Raji (cell line): ENCODE data around the gene PCARE.
A peak's percentile ranks its signal among the peaks of the same experiment; 100 is the strongest.

Source experiments
- POLR2A ChIP-seq: IDR thresholded peaks from 2 replicates; pipeline ENCODE4 v1.6.1; 2011; ENCODE audit warnings: low read depth, low read length, control low read depth; ENCODE audit not compliant: insufficient read depth

The PCARE gene

DNA sequence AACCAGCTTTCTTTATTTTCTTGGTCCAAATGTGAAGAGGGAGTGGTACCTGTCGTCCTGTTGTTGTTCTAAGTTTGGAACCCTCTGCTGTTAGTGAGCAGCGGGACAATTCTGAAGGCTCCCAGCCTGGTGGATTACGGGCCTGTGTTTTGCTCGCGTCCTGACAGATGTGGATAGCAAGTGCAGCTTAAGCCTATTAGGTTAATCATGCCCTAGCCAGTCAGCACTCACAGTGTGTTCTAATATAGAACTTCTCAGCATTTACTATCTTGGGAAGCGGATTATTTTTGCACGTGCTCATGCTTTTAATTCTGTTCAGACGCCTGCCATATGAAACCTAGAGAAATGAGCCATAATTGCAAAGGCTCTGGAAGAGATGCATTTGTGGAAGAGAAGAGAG, at the start of gene PCARE:
TSS of gene PCARE (minus strand) at position 113 of the 400 bp plus-strand sequence. CDS start 262 bp downstream, outside the sequence.
- no peak for TF ChIP-seq POLR2A

DNA sequence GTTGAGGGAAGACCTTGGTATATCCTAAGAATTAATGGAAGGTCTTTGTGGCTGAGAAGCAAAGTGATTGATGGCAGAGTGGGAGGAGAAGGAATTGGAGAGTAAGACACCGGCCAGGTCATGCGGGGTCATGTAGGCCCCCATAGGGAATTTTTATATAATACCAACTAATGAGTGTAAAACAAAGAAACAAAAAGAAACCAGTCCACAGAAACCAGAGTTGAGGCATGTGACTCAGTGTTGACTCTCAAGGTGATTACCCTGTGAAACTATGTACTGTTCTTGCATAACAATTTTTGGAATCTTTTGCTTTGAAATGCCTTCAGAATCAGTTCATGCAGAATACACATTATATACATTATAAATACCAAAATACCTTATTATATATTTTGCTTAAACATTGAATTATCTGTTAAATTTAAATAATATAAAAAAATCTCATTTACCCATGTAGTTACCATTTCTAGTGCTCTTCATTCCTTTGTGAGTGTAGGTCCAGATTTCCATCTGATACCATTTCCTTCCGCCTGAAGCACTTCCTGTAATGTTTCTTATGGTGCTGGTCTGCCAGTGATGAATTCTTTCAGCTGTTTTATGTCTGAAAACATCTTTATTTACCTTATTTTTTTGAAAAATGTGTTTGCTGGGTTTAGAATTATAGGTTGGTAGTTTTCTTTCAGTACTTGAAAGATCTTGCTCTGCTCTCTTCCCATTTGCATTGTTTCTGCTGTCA, 49.5 kb upstream of the PCARE start:
- no peak for TF ChIP-seq POLR2A

DNA sequence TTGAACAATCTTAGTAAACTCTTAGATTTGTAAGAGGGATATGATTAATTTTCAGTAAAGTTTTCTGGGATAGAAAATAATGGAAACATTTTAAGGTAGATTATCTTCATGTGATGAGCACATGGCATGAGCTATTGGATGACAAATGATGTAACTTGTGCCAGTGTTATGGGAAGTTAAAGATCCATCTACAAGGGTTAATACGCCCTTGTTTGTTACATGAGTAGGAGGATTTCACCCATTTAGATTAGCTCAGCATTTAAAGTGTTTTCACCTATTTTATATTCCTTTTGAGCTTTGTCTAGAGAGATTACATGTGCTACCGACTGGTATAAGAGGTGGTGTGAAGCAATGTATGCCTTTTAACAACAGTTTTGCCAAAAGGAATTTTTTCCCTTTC, 46.5 kb upstream of the PCARE start:
- TF ChIP-seq POLR2A, result no peak

GRCh38 chr2:29119211-29119610, 44.9 kb upstream of the PCARE start:
- TF ChIP-seq POLR2A, result no peak

DNA sequence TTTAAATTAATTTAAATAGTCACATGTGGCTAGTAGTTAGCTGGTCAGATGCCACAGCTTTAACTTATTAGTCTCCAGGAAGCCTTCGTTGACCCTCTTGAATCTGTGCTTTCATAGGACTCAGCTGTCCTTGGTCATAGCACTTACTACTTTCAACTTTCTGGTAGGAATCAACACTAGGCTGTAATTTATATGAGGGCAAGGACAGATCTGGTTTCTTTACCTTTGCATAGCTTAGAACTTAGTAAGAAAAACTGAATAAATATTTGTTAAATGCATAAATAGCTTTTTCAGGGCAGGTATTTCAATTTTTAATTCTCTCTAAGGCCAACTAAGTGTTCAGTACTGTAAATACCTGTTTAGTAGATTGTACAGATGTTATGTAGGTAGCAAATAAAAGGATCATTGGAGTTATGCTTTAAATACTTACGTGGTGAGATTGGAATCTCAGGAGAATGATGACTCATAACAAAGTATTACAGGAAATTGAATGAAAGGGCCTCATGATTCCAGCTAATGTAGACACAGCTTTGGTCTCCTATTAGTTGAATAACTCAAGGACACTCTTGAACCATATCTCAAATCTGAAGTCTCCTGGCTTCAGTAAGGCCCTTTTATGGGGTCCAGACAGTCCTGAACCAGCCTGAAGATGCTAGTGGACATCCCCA, 43.4 kb upstream of the PCARE start:
- no peak for TF ChIP-seq POLR2A

DNA sequence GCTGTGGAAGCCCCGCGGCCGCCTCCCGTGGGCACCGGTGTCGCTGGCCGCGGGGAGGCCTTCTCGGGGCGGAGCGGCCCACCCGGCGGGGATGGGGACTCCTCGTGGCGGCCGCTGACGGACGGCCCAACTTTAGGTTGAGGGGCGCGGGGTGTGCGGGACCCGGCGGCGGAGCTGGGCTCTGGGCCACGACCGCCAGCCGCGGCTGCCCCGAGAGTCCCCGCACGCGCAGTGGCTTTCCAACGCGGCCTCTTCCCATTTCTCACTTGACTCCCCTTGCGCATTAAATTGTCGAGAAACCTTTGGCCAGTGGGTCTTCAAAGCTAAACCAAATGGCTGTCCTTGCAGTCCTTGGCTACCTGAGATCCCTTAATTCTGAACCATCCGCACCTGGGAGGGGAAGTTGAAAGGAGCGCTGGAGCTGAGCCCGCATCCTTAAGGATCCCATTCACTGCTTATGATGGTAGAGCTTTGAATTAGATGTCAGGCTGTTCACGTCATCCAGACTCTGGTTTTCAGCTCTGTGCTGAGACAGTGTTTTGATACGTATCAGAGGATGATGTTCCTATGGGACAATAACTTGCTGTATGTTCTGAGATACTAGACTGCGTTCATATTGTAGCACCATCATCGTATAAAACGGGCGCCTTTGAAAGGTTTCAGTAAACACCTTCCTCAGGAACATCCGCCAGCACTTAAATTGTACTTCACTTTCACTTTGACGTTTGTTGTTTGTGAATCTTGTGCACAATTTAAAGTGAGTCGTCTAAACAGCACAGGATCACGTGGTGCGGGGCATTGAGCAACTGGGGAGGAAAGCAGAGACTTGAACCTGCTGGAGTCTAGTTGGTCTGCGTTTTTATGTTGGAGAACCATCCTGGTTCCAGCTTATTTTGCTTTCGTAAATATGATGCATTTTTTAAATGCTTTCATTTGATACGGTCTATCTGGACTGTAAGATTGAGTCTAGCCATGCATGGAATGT, 41.8 kb upstream of the PCARE start:
- TF ChIP-seq POLR2A, result peak; percentile 53

- TF ChIP-seq POLR2A, result peak; percentile 35; the same call in 1 of the 2 replicates
Measured at GRCh38 chr2:29114946-29115609, 40.8 kb upstream of the PCARE start, which contains the start of gene CLIP4. CLIP4 (plus strand) TSS chr2:29115415; CDS start chr2:29121389, 5,974 bp downstream.

GRCh38 chr2:29114586-29114945, 40.2 kb upstream of the PCARE start:
- no peak for TF ChIP-seq POLR2A

- no peak for TF ChIP-seq POLR2A
Measured at GRCh38 chr2:29113891-29114321, 39.6 kb upstream of the PCARE start.

DNA sequence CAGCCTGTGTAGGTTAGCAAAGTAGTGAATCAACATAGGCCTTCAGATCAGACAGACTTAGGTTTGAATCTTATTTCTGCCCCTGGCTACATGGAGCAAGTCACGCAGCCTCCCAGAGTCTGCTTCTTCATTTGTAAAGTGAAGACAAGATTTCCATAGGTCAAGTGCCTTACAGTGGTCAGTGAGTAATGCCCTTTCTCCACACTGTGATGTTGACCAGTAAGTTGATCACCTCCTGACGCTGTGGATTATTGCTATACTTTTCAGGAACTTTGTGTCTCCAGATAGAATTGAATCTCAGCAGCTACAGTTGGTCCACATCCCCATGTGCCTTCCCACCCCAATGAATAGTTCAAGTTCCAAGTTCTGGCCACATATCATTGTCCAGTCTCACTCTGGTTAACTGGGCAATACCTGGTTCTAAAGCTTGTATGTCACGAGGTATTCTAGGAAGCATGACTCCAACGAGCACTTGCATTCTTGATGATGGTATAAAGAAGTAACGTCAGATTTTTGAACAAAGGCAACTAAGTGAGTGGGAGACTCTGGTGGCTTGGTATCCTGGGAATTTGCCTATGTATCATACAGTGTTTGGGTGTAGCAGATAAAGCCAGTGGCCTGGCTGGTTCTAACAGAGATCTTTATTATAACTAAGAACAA, 38.8 kb upstream of the PCARE start:
- no peak for TF ChIP-seq POLR2A

DNA sequence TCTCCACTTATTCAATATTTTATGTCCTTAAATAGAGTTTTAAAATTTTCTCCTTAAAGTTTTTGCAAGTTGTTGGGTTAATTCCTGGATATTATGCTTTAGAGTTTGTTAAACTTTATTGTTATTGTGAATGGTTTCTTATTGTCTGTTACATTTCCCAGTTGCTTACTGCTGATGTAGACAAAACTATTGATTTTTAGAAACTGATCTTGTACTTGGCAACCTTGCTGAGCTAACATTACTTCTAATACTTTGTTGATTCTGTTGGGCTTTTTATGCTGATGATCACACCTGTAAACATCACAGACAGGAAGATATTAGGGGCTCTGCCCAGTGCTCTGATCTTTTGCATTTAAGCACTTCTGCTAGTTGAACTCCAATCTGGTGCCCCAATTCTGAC, 38.1 kb upstream of the PCARE start:
- no peak for TF ChIP-seq POLR2A

- no peak for TF ChIP-seq POLR2A
Measured at GRCh38 chr2:29110916-29111535, 36.7 kb upstream of the PCARE start.

DNA sequence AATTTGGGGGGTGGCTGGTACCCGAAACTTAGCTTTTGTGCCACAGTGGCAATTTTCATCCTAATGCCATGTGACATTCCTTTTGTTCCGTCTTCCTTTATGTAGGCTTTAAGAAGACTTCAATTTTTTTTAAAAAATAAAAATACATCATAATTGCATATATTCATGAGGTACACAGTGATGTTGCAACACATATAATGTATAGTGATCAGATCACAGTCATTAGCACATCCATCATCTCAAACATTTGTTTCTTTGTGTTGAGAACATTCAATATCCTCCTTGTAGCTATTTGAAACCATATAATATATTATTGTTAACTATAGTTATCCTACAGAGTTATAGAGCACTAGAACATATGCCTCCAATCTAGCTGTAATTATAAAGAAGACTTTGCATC, 34.9 kb upstream of the PCARE start:
- TF ChIP-seq POLR2A, result no peak

- no peak for TF ChIP-seq POLR2A
Measured at GRCh38 chr2:29108225-29108624, 33.9 kb upstream of the PCARE start.

DNA sequence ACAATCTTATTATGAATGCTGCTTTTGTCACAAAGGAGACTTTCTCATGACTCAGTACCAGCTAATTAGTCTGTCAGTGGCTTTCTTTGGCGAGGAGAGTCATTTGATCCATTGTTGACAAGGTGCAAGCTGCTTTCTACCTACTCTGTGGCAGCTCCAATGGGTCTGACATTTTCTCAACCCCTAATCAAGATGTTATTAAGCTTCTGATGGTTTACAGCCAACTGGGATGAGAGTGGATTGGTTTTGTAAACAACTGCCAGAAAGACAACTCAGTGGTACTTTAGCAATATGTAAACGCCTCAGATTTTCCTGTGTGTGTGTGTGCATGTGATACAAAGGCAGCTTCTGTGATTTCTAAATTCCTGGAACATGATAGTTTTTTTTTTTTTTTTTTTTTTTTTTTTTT, 32.7 kb upstream of the PCARE start:
- TF ChIP-seq POLR2A, result no peak
